Skeletal muscle cell (primary cell): Measurements from ENCODE around the gene GPR150.

Source experiments
- DNase-seq: peaks from one replicate; pipeline ENCODE4 v3.0.0-alpha.2; 2010; ENCODE audit warnings: low read depth
- H3K4me3 ChIP-seq: 2 replicates; pipeline ENCODE4 v1.5.1; 2011; ENCODE audit warnings: low read depth, mild to moderate bottlenecking, control low read depth, low read length, moderate library complexity

Gene GPR150

DNA sequence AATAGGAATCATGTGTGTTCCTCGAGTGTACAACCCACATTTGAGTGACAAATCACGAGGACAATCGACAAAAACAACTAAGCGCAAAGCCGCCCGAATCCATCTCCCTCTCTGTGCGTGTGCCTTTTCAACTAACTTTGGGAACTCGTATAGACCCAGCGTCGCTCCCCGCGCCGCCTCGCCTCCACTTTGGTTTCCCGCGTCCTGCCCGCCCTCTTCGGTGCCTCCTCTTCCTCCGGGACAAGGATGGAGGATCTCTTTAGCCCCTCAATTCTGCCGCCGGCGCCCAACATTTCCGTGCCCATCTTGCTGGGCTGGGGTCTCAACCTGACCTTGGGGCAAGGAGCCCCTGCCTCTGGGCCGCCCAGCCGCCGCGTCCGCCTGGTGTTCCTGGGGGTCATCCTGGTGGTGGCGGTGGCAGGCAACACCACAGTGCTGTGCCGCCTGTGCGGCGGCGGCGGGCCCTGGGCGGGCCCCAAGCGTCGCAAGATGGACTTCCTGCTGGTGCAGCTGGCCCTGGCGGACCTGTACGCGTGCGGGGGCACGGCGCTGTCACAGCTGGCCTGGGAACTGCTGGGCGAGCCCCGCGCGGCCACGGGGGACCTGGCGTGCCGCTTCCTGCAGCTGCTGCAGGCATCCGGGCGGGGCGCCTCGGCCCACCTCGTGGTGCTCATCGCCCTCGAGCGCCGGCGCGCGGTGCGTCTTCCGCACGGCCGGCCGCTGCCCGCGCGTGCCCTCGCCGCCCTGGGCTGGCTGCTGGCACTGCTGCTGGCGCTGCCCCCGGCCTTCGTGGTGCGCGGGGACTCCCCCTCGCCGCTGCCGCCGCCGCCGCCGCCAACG is at the start of gene GPR150:
Gene GPR150 (plus strand): TSS at position 58 of the 840 bp plus-strand sequence. CDS start 189 bp downstream, at position 247.
- H3K4me3 ChIP-seq = peak within 1 kb of the TSS; percentile 52
- no peak for DNase-seq

DNA sequence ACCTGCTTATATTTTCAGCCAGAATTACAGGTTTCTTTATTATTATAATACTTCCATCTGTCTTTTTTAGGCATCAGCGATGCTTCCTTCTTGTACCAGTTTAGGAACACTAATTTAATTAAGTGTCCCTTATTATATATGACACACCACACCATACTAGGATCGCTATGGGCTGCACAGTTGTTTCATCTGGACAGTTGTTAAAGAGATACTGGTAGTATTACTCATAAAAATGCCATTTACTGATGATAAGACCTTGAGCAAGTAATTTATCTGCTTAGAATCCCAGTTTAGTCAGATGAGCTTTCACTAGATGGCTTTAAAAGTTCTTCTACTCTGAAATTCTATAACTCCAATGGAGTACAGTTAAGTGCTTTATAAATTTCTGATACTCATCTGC is 47.9 kb upstream of the GPR150 start:
- no peak overlapping the region for H3K4me3 ChIP-seq
- no peak for DNase-seq

DNA sequence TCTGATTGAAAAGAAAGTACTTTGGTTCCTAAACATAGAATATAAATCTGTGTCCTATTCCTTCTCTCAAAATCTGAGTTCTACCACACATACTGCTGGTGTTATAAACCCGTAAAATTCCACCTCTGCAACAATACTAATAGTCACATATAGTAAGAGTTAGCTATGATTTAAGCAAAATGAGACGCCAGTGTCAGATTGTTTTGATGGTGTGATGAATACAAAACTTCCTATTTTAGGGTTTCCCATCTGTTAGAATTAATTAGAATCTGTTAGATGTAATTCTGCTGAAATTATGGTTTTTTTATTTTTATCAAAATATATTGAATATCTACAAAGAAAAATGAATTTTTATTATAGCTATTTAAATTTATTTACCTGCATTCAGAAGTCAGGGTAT is 38.3 kb upstream of the GPR150 start:
- DNase-seq = no peak
- no peak overlapping the region for H3K4me3 ChIP-seq

- DNase-seq = no peak
- no peak overlapping the region for H3K4me3 ChIP-seq
These were observed 35.9 kb upstream of the GPR150 start for GRCh38 chr5:95583992-95584391.

GRCh38 chr5:95590880-95591279 is 29.0 kb upstream of the GPR150 start:
- no peak for DNase-seq
- no peak overlapping the region for H3K4me3 ChIP-seq

DNA sequence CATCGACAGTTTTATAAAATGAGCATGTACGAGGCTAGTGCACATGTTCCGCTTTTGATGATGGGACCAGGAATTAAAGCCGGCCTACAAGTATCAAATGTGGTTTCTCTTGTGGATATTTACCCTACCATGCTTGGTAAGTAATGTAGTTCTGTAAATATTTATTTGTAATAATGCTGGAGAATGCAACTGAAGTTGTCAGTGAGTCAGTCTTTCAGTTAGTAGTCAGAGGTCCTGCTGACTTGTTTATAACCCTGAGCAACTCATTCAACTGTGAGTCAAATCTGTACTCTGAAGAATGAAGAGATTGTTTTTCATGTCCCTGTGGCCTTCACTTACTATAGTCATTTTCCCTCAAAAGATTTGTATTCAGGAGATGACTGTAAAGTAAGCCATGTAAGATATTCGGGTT is 28.4 kb upstream of the GPR150 start:
- peak; percentile 60 for DNase-seq
- H3K4me3 ChIP-seq = no peak overlapping the region

- DNase-seq = no peak
- H3K4me3 ChIP-seq = no peak overlapping the region
These were observed 24.5 kb upstream of the GPR150 start for GRCh38 chr5:95595289-95595931.

DNA sequence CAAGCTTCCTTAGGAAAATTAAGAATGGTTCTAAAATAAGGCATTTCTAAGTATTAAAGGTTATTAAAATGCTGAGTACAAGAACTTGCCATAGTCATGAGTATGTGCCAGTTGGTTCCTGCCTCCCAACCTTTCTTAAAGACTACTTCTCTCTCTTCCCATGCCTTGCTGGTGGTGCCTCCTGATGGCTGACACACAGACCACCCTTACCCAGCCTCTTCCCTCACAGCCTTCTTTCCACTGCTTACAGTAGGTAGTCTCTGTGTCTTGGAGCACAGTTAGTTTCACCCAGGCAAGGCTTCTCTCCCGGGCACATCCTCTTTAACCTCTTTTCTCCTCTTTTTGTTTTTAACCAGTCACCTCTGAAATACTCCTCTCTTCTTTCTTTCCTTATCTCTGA is 20.6 kb upstream of the GPR150 start:
- no peak for DNase-seq
- no peak overlapping the region for H3K4me3 ChIP-seq

GRCh38 chr5:95600557-95600956 is 19.3 kb upstream of the GPR150 start:
- no peak for DNase-seq
- no peak overlapping the region for H3K4me3 ChIP-seq

- DNase-seq = no peak
- no peak overlapping the region for H3K4me3 ChIP-seq
These were observed 14.1 kb upstream of the GPR150 start for GRCh38 chr5:95605786-95606185.

DNA sequence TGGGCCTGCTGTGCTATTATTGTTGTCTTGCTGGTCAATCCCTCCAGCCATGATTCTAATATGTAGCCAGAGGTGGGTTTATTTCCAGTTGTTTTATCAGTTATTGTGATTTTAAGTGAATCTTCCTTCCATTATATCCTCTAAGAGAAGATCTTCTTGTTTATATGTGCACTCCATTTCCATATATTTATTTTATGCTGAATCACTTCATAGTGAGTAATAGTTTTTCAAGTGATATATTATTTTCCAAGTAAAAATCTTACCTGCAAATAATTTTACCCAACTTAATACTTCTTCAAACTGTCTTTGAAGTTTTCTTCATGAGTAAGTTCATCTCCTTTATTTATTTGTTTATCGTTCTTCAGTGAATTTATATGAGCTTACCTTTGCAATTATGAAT is 13.5 kb upstream of the GPR150 start:
- DNase-seq = no peak
- no peak overlapping the region for H3K4me3 ChIP-seq

DNA sequence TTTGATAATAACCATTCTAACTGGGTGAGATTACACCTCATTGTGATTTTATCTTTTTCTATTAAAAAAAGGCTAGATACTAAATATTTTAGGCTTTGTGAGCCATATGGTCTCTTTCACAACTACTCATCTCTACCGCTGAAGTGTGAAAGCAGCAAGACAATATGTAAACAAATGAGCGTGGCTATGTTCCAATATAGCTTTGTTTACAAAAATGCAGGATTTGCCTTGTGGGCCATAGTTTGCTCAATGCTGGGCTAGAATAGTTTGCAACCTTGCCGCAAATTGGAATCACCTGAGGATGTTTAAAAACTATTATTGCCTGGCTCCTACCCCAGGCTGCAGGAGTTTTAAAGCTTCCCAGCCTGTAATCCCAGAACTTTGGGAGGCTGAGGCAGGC is 10.2 kb upstream of the GPR150 start:
- no peak for DNase-seq

DNA sequence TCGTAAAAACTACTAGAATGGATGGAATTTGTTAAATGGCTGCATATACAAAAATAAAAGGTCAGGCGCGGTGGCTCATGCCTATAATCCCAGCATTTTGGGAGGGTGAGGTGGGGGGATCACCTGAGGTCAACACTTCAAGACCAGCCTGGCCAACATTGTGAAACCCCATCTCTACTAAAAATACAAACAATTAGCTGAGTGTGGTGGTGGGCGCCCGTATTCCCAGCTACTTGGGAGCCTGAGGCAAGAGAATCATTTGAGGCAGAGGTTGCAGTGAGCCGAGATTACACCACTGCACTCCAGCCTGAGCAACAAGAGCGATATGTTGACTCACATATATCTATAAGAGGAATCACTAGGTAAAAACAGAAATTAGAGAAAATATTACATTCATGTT is 9.3 kb upstream of the GPR150 start:
- H3K4me3 ChIP-seq = no peak overlapping the region
- DNase-seq = no peak

More for the DNA sequence above, 10.2 kb upstream of the GPR150 start:
- H3K4me3 ChIP-seq = no peak overlapping the region

GRCh38 chr5:95611396-95611795 is 8.5 kb upstream of the GPR150 start:
- no peak overlapping the region for H3K4me3 ChIP-seq
- DNase-seq = no peak

DNA sequence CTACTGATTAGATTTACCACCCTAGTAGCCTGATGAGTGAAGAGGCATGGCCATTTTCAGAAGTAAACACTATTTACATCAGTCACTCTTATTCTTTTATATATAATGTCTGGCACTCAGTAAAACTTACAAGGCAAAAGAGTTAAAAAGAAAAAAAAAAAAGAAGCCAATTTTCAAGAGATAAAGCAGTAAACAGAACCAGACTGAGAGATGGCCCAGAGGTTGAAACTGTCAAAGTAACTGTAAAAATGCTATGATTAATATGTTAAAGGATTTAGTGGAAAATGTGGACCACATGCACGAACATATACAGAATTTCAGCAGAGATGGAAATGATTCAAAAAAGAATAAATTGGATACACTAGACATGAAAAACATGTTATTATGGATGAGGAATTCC is 6.4 kb upstream of the GPR150 start:
- H3K4me3 ChIP-seq = no peak overlapping the region
- no peak for DNase-seq

DNA sequence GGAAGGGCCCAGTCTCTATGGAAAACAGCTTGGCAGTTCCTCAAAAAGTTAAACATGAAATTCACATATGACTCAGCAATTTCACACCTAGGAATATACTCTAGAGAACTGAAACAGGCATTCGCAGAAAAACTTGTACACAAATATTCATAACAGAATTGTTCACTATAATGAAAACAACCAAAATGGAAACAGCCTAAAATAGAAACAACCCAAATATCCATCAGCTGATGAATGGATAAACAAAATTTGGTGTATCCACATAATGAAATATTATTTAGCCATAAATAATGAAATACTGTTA is 4.8 kb upstream of the GPR150 start:
- no peak overlapping the region for H3K4me3 ChIP-seq
- no peak for DNase-seq

DNA sequence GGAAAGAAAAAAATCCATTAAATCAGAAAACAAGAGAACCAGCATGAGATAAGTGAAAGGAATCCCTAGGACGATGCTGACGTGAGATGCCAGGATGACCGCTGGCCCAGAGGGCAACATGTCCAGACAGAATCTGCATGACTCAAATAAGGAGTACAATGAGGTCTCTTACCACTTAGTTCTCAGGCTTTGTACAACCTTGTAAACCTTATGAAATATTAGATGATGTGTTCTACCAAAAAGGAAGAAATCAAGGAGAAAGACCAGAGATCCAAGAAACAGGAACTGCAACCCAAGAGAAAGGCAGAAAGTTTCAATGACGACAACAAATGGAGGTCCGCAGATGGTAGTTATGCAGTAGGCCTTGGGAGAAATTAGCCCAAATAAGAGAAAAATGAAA is 2.8 kb upstream of the GPR150 start:
- H3K4me3 ChIP-seq = no peak overlapping the region
- no peak for DNase-seq

GRCh38 chr5:95619096-95619495 is 791 bp upstream of the GPR150 start:
- no peak for DNase-seq
- no peak overlapping the region for H3K4me3 ChIP-seq

- H3K4me3 ChIP-seq = peak overlapping the region; percentile 52
- DNase-seq = no peak
These were observed 315 bp upstream of the GPR150 start for GRCh38 chr5:95619514-95620029.

DNA sequence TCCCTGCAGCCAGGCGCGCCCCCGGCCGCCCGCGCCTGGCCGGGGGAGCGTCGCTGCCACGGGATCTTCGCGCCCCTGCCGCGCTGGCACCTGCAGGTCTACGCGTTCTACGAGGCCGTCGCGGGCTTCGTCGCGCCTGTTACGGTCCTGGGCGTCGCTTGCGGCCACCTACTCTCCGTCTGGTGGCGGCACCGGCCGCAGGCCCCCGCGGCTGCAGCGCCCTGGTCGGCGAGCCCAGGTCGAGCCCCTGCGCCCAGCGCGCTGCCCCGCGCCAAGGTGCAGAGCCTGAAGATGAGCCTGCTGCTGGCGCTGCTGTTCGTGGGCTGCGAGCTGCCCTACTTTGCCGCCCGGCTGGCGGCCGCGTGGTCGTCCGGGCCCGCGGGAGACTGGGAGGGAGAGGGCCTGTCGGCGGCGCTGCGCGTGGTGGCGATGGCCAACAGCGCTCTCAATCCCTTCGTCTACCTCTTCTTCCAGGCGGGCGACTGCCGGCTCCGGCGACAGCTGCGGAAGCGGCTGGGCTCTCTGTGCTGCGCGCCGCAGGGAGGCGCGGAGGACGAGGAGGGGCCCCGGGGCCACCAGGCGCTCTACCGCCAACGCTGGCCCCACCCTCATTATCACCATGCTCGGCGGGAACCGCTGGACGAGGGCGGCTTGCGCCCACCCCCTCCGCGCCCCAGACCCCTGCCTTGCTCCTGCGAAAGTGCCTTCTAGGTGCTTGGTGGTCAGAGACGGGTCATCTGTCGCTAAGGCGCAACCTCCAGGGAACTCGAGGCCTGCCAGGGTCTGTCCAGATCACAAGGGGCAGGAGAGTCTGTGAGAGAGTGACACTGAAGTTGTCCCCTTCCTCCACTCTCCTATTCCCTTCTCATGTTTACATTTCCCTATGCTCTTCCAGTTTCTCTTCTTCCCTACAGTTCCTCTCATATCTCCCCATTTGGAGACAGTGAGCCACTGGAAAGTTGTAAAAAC is 1.3 kb downstream of the GPR150 start:
- DNase-seq = no peak
- H3K4me3 ChIP-seq = peak overlapping the region; percentile 52
